ENCODE data around the gene ANKRD62.
A peak's percentile ranks its signal among the peaks of the same experiment; 100 is the strongest.
"Not testable (repeated sequence)": the region's sequence is repeated elsewhere in the genome, so short reads cannot be mapped to it uniquely, and the experiment has no call there.

Gene ANKRD62

DNA sequence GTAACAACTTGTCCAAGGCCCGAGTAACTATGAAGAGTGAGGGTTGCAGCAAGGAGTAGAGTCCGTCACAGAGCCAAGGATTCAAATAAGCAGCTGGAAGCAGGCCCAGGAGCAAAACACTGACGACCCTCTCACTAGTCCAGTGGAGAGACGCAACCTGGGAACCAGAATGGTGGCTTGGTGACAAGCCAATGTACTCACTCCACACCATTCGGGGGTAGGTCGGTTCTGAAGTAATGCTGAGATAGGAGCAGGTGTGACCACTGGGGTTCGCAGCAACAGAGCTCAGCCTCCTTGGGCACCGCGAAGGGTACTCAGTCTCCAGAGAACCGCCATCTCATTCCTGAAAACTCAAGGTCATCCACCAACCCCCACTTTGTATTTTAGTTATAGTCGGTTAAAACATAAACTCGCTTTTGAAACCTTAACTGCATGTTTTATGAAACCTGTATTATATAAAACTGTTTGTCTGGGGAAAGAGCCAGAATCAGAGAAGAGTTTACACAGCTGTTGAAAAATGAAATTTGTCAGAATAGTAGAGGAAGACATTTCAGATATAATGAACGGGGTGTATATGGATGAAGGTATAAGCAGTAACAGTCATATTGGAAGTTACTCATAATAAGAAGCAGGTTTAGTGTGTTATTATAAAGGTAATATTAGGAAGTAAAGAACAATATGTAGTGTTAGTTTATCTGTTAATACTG, 8.6 kb downstream of the ANKRD62 start:
- no peaks in the 10 kb centered on the region for H3K4me1 ChIP-seq (ENCODE audit: insufficient read depth, low read length)
- no peaks in the 10 kb centered on the region for H3K36me3 ChIP-seq (ENCODE audit: insufficient read depth, low read length)
- H3K27me3 ChIP-seq (ENCODE audit: insufficient read depth, low read length): peaks cover 5% of the 10 kb centered on the region; the same call in 1 of the 2 replicates
- H3K9ac ChIP-seq (ENCODE audit: low read depth, low read length): no peak overlapping the region
- no peak overlapping the region for H3K4me3 ChIP-seq (ENCODE audit: low read length)
- H3K9me3 ChIP-seq (ENCODE audit: insufficient read depth, low read depth, low read length): no peaks in the 10 kb centered on the region
- 87% methylated on average over 13 of the region's 13 CpGs for WGBS
- no peak overlapping the region for H3K27ac ChIP-seq (ENCODE audit: low read depth, low read length)

DNA sequence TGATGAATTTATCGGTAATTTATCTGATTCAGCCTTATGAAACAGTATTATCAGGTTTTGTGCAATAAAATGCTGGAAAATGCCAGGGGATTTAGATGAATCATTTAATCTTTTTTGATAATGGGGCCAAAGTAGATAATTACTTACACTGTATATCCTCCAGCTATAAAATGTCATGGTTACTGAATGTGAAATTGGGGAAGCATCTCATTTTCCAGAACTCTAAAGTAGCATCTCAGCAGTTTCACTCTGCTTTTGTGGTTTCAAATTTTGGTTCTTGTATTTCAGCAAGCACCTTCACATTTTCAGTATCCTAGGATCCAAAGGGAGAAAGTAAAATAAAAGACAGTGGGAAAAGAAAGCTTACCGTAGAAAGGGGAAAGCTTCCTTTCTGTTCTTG, 12.8 kb downstream of the ANKRD62 start:
- no peaks in the 10 kb centered on the region for H3K9me3 ChIP-seq (ENCODE audit: insufficient read depth, low read depth, low read length)
- WGBS: 82% methylated on average over 2 of the region's 2 CpGs
- H3K4me3 ChIP-seq (ENCODE audit: low read length): no peak overlapping the region
- peaks cover 5% of the 10 kb centered on the region; the same call in 1 of the 2 replicates for H3K27me3 ChIP-seq (ENCODE audit: insufficient read depth, low read length)
- H3K9ac ChIP-seq (ENCODE audit: low read depth, low read length): no peak overlapping the region
- H3K36me3 ChIP-seq (ENCODE audit: insufficient read depth, low read length): no peaks in the 10 kb centered on the region
- H3K27ac ChIP-seq (ENCODE audit: low read depth, low read length): no peak overlapping the region
- no peaks in the 10 kb centered on the region for H3K4me1 ChIP-seq (ENCODE audit: insufficient read depth, low read length)

DNA sequence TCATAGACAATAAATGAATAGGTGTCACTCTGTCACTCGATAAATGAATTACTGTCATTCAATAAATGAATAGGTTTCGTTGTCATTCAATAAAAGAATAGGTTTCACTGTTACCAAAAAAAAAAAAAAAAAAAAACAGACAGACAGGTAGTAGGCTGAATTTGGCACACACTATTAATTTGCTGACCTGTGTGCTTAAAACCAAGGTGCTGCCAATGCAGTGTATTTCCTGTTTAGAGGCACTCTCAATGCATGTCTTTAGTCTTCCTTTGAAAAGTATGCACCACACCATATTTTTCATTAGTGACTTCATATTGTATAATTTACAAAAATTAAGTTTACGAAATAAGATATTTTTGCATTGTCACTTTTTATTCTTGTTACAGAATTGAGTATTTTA, 16.2 kb downstream of the ANKRD62 start:
- no peak overlapping the region for H3K9ac ChIP-seq (ENCODE audit: low read depth, low read length)
- no peaks in the 10 kb centered on the region for H3K4me1 ChIP-seq (ENCODE audit: insufficient read depth, low read length)
- 100% methylated on average over 2 of the region's 3 CpGs for WGBS
- H3K27me3 ChIP-seq (ENCODE audit: insufficient read depth, low read length): no peaks in the 10 kb centered on the region
- no peak overlapping the region for H3K4me3 ChIP-seq (ENCODE audit: low read length)
- H3K36me3 ChIP-seq (ENCODE audit: insufficient read depth, low read length): no peaks in the 10 kb centered on the region
- no peaks in the 10 kb centered on the region for H3K9me3 ChIP-seq (ENCODE audit: insufficient read depth, low read depth, low read length)
- H3K27ac ChIP-seq (ENCODE audit: low read depth, low read length): no peak overlapping the region

DNA sequence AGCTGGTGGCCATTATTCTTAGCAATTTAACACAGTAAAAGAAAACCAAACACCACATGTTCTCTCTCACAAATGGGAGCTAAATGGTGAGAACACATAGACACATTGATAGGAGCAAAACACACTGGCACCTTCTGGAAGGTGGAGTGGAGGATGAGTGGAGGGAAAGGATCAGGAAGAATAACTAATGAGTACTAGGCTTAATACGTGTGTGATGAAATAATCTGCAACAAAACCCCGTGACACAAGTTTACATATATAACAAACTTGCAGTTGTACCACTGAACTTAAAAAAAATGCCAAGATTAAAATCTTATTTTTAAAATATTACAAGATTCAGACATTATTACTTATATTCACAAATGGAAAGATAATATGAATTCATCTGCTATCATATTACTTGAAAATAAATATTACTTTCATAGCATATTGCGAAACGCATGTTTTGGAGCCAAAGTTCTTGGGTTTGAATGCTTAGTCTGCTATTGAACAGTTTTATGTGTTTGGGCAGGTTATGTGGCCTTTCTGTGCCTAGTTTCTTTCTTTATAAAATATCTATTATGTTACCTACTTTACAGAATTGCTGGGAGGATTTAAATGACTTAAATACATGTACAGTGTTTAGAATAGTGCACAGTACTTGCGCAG, 20.5 kb downstream of the ANKRD62 start:
- H3K27ac ChIP-seq (ENCODE audit: low read depth, low read length): no peak overlapping the region
- H3K27me3 ChIP-seq (ENCODE audit: insufficient read depth, low read length): no peaks in the 10 kb centered on the region
- H3K9ac ChIP-seq (ENCODE audit: low read depth, low read length): no peak overlapping the region
- H3K4me1 ChIP-seq (ENCODE audit: insufficient read depth, low read length): no peaks in the 10 kb centered on the region
- H3K4me3 ChIP-seq (ENCODE audit: low read length): no peak overlapping the region
- H3K36me3 ChIP-seq (ENCODE audit: insufficient read depth, low read length): no peaks in the 10 kb centered on the region
- WGBS: 93% methylated on average over 3 of the region's 5 CpGs
- H3K9me3 ChIP-seq (ENCODE audit: insufficient read depth, low read depth, low read length): no peaks in the 10 kb centered on the region

DNA sequence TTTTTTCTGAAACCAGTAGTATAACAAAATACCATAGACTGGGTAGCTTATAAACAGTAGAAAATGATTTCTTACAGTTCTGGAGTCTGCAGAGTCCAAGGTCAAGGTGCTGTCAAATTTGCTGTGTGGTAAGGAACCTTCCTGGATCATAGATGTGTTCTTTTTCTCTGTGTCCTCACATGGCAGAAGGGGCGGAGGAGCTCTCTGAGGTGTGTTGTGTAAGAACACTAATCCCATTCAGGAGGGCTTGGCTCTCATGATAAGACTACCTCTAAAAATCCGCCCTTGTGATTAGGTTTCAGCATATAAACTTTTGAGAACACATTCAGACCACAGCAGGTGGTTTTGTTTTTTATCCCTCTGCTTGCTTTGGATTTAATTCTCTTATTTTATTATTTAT, 25.7 kb downstream of the ANKRD62 start:
- Histone ChIP-seq H3K9me3 (ENCODE audit: insufficient read depth, low read depth, low read length) (no peaks in the 10 kb centered on the region), H3K27me3 (ENCODE audit: insufficient read depth, low read length) (no peaks in the 10 kb centered on the region), H3K27ac (ENCODE audit: low read depth, low read length) (no peak overlapping the region), H3K9ac (ENCODE audit: low read depth, low read length) (no peak overlapping the region), H3K4me3 (ENCODE audit: low read length) (no peak overlapping the region), H3K36me3 (ENCODE audit: insufficient read depth, low read length) (no peaks in the 10 kb centered on the region), H3K4me1 (ENCODE audit: insufficient read depth, low read length) (0 out of 2 replicates have a peak, but pooled peaks cover 8% of the 10 kb centered on the region)
- 100% methylated on average over 2 of the region's 2 CpGs for WGBS

DNA sequence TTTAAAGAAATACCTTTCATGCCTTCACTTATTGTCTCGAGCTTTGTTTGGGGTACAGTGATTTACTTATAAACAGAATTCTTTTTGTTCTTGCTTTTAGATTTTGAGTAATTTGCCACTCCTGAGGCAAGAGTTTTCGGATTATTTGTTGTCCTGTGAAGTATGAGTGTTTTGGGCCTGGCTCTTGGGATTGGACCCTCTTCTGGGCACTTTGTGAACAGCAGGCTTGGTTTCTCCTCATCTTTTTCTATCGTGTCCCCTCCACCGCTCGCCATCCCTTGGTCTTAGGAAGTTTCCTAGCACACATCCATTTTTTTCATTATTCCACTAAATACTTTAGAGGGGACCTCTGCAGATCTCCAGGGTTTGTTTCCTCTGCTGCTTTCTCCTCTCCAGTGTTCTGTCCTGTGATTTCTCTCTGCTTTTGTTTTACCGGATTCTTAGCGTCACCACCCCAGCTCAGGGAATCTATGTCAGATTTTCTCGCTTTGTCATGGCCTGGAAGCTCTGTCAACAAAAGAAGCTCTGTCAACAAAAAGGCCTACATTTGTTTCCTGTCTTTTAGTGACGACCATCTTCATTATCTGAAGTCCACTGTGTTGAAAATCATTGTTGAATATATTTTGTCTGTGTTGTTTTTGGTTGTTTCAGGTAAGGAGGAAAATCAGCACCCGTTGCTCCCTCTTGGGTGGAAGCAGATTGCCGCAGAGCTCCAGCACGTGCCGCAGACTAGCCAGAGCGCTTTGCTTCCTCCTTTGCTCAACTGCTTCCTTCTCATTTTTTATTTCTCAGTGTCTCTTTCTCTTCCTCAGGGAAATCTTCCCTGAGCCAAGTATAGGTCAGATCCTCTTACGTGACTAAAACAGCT, 27.8 kb downstream of the ANKRD62 start:
- H3K9ac ChIP-seq (ENCODE audit: low read depth, low read length): peak overlapping the region; percentile 34; the same call in 1 of the 2 replicates
- H3K27me3 ChIP-seq (ENCODE audit: insufficient read depth, low read length): no peaks in the 10 kb centered on the region
- 53% methylated on average over 15 of the region's 15 CpGs for WGBS
- no peaks in the 10 kb centered on the region for H3K36me3 ChIP-seq (ENCODE audit: insufficient read depth, low read length)
- peak overlapping the region; percentile 39 for H3K4me3 ChIP-seq (ENCODE audit: low read length)
- H3K27ac ChIP-seq (ENCODE audit: low read depth, low read length): no peak overlapping the region
- H3K9me3 ChIP-seq (ENCODE audit: insufficient read depth, low read depth, low read length): no peaks in the 10 kb centered on the region
- 0 out of 2 replicates have a peak, but pooled peaks cover 8% of the 10 kb centered on the region for H3K4me1 ChIP-seq (ENCODE audit: insufficient read depth, low read length)

DNA sequence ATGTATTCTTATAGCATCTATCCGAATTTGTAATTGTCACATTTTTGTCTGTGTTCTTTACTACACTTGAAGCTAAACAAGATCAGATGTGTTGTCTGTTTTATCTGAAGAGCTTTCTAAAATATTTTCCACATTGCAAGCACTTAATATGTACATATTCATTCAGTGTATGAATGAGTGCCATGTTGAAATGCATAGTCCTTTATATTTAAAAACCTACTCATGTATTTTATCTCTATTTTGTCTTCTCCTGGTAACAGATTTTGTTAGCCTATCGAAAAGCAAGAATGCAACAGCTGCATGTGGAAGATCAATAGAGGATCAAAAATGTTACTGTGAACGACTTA, 28.4 kb downstream of the ANKRD62 start:
- H3K9ac ChIP-seq (ENCODE audit: low read depth, low read length); H3K36me3 ChIP-seq (ENCODE audit: insufficient read depth, low read length); H3K27me3 ChIP-seq (ENCODE audit: insufficient read depth, low read length); H3K4me1 ChIP-seq (ENCODE audit: insufficient read depth, low read length); H3K27ac ChIP-seq (ENCODE audit: low read depth, low read length); H3K9me3 ChIP-seq (ENCODE audit: insufficient read depth, low read depth, low read length); H3K4me3 ChIP-seq (ENCODE audit: low read length): not testable (repeated sequence)
- 97% methylated on average over 3 of the region's 3 CpGs for WGBS

DNA sequence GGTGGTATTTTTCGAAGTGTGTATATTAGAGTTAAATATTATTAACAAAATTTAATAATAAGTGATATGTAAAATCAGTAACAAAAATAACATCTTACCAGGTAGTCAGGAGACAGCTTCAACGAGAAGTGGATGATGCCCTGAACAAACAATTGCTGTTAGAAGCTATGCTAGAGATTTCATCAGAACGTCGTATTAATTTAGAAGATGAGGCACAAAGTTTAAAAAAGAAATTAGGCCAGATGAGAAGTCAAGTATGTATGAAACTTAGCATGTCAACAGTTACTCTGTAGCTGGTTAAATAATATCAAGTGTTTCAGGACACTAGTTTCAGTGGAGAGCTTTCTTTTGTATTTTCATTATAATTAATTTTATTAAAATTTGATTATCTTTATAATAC, 34.0 kb downstream of the ANKRD62 start:
- not testable (repeated sequence) for H3K4me3 ChIP-seq (ENCODE audit: low read length); H3K4me1 ChIP-seq (ENCODE audit: insufficient read depth, low read length); H3K9ac ChIP-seq (ENCODE audit: low read depth, low read length); H3K9me3 ChIP-seq (ENCODE audit: insufficient read depth, low read depth, low read length); H3K27me3 ChIP-seq (ENCODE audit: insufficient read depth, low read length); H3K36me3 ChIP-seq (ENCODE audit: insufficient read depth, low read length); H3K27ac ChIP-seq (ENCODE audit: low read depth, low read length)
- WGBS: 95% methylated on average over 3 of the region's 4 CpGs

DNA sequence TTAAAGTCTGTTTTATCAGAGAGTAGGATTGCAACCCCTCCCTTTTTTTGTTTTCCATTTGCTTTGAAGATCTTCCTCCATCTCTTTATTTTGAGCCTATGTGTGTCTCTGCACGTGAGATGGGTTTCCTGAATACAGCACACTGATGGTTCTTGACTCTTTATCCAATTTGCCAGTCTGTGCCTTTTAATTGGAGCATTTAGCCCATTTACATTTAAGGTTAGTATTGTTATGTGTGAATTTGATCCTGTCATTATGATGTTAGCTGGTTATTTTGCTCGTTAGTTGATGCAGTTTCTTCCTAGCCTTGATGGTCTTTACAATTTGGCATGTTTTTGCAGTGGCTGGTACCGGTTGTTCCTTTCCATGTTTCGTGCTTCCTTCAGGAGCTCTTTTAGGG, 45.2 kb downstream of the ANKRD62 start:
- not testable (repeated sequence) for H3K9ac ChIP-seq (ENCODE audit: low read depth, low read length); H3K4me3 ChIP-seq (ENCODE audit: low read length); H3K27ac ChIP-seq (ENCODE audit: low read depth, low read length); H3K9me3 ChIP-seq (ENCODE audit: insufficient read depth, low read depth, low read length); H3K36me3 ChIP-seq (ENCODE audit: insufficient read depth, low read length); H3K4me1 ChIP-seq (ENCODE audit: insufficient read depth, low read length); H3K27me3 ChIP-seq (ENCODE audit: insufficient read depth, low read length)
- WGBS: 100% methylated on average over 1 of the region's 4 CpGs

DNA sequence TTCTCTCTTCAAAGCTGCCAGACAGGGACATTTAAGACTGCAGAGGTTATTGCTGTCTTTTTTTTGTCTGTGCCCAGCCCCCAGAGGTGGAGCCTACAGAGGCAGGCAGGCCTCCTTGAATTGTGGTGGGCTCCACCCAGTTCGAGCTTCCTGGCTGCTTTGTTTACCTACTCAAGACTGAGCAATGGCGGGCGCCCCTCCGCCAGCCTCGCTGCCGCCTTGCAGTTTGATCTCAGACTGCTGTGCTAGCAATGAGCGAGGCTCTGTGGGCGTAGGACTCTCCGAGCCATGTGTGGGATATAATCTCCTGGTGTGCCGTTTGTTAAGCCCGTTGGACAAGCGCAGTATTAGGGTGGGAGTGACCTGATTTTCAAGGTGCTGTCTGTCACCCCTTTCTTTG, 47.2 kb downstream of the ANKRD62 start:
- not testable (repeated sequence) for H3K36me3 ChIP-seq (ENCODE audit: insufficient read depth, low read length); H3K27me3 ChIP-seq (ENCODE audit: insufficient read depth, low read length); H3K9ac ChIP-seq (ENCODE audit: low read depth, low read length); H3K9me3 ChIP-seq (ENCODE audit: insufficient read depth, low read depth, low read length); H3K27ac ChIP-seq (ENCODE audit: low read depth, low read length); H3K4me3 ChIP-seq (ENCODE audit: low read length); H3K4me1 ChIP-seq (ENCODE audit: insufficient read depth, low read length)
- whole genome bisulfite sequencing: 82% methylated on average over 12 of the region's 12 CpGs

DNA sequence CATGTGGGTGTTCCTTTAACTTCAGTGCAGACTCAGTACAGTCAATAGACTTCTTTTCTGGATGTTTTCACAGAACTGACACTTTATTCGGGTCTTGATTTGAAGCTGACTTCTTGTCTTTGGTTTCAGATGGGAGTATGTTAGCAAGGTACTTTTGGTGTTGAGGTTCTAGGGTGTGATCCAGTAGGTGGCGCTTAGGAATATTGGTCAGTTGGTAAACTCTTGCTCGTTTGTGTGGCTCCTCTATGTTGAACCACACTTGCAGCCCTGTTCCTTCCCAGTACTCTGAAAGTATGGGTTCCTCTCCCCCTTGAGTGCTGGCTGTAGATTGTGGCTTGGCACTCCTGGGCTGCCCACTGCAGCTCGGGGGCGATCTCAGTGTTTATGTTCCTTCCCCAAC, 48.1 kb downstream of the ANKRD62 start:
- H3K4me1 ChIP-seq (ENCODE audit: insufficient read depth, low read length); H3K9me3 ChIP-seq (ENCODE audit: insufficient read depth, low read depth, low read length); H3K36me3 ChIP-seq (ENCODE audit: insufficient read depth, low read length); H3K27ac ChIP-seq (ENCODE audit: low read depth, low read length); H3K9ac ChIP-seq (ENCODE audit: low read depth, low read length); H3K27me3 ChIP-seq (ENCODE audit: insufficient read depth, low read length); H3K4me3 ChIP-seq (ENCODE audit: low read length): not testable (repeated sequence)
- WGBS: no CpG with 5 or more reads among the region's 5 CpGs

Measured in HUES64 (cell line).